ENCODE data around the gene PDE10A.
"Not testable (repeated sequence)": the region's sequence is repeated elsewhere in the genome, so short reads cannot be mapped to it uniquely, and the experiment has no call there.

The PDE10A gene

GRCh38 chr6:165548450-165548849 lies 114.6 kb downstream of the PDE10A start:
- H3K27ac Mint-ChIP-seq = no peak overlapping the region
- H3K4me3 Mint-ChIP-seq = no peak overlapping the region
- ATAC-seq = no peak
- DNase-seq (ENCODE audit: low spot score in 2 of 2) = no peak
- H3K4me1 Mint-ChIP-seq = no peaks in the 10 kb centered on the region
- peaks cover 6% of the 10 kb centered on the region for H3K9me3 Mint-ChIP-seq
- H3K36me3 Mint-ChIP-seq = no peaks in the 10 kb centered on the region

GRCh38 chr6:165545806-165546205 lies 117.2 kb downstream of the PDE10A start:
- ATAC-seq (no peak), DNase-seq (ENCODE audit: low spot score in 2 of 2) (no peak)
- no peak overlapping the region for H3K27ac Mint-ChIP-seq
- H3K4me3 Mint-ChIP-seq = no peak overlapping the region
- H3K4me1 Mint-ChIP-seq = no peaks in the 10 kb centered on the region
- H3K9me3 Mint-ChIP-seq = peaks cover 6% of the 10 kb centered on the region
- no peaks in the 10 kb centered on the region for H3K36me3 Mint-ChIP-seq

- Mint-ChIP-seq H3K36me3 (no peaks in the 10 kb centered on the region), H3K27ac (no peak overlapping the region), H3K4me3 (no peak overlapping the region), H3K9me3 (peaks cover 6% of the 10 kb centered on the region), H3K4me1 (no peaks in the 10 kb centered on the region)
- ATAC-seq (no peak), DNase-seq (ENCODE audit: low spot score in 2 of 2) (no peak)
Observed at GRCh38 chr6:165543781-165544180, 119.3 kb downstream of the PDE10A start.

- Mint-ChIP-seq H3K36me3 (no peaks in the 10 kb centered on the region), H3K4me1 (no peaks in the 10 kb centered on the region), H3K27ac (no peak overlapping the region), H3K4me3 (no peak overlapping the region), H3K9me3 (peaks cover 4% of the 10 kb centered on the region)
- DNase-seq (ENCODE audit: low spot score in 2 of 2) = no peak
- no peak for ATAC-seq
Observed at GRCh38 chr6:165536911-165537310, 126.1 kb downstream of the PDE10A start.

GRCh38 chr6:165519316-165519715 lies 143.7 kb downstream of the PDE10A start:
- no peak overlapping the region for H3K4me3 Mint-ChIP-seq
- ATAC-seq (no peak), DNase-seq (ENCODE audit: low spot score in 2 of 2) (no peak)
- H3K9me3 Mint-ChIP-seq = peaks cover 10% of the 10 kb centered on the region
- no peaks in the 10 kb centered on the region for H3K4me1 Mint-ChIP-seq
- H3K27ac Mint-ChIP-seq = no peak overlapping the region
- no peaks in the 10 kb centered on the region for H3K36me3 Mint-ChIP-seq

GRCh38 chr6:165515963-165516624 lies 146.9 kb downstream of the PDE10A start:
- no peaks in the 10 kb centered on the region for H3K4me1 Mint-ChIP-seq
- peaks cover 5% of the 10 kb centered on the region for H3K9me3 Mint-ChIP-seq
- no peaks in the 10 kb centered on the region for H3K36me3 Mint-ChIP-seq
- DNase-seq (ENCODE audit: low spot score in 2 of 2) (no peak), ATAC-seq (no peak)
- no peak overlapping the region for H3K27ac Mint-ChIP-seq
- no peak overlapping the region for H3K4me3 Mint-ChIP-seq

GRCh38 chr6:165514621-165515020 lies 148.4 kb downstream of the PDE10A start:
- H3K4me1 Mint-ChIP-seq = no peaks in the 10 kb centered on the region
- DNase-seq (ENCODE audit: low spot score in 2 of 2) (no peak), ATAC-seq (no peak)
- no peak overlapping the region for H3K27ac Mint-ChIP-seq
- no peaks in the 10 kb centered on the region for H3K36me3 Mint-ChIP-seq
- H3K9me3 Mint-ChIP-seq = peaks cover 4% of the 10 kb centered on the region
- no peak overlapping the region for H3K4me3 Mint-ChIP-seq

- peak; percentile 40 for ATAC-seq
- DNase-seq (ENCODE audit: low spot score in 2 of 2) = no peak
- no peaks in the 10 kb centered on the region for H3K36me3 Mint-ChIP-seq
- H3K4me3 Mint-ChIP-seq = no peak overlapping the region
- no peaks in the 10 kb centered on the region for H3K4me1 Mint-ChIP-seq
- no peak overlapping the region for H3K27ac Mint-ChIP-seq
- peaks cover 4% of the 10 kb centered on the region for H3K9me3 Mint-ChIP-seq
Observed at GRCh38 chr6:165511807-165512206, 151.2 kb downstream of the PDE10A start.

GRCh38 chr6:165508321-165508869 lies 154.6 kb downstream of the PDE10A start:
- Mint-ChIP-seq H3K27ac (no peak overlapping the region), H3K4me3 (no peak overlapping the region), H3K9me3 (no peaks in the 10 kb centered on the region), H3K36me3 (no peaks in the 10 kb centered on the region), H3K4me1 (no peaks in the 10 kb centered on the region)
- DNase-seq (ENCODE audit: low spot score in 2 of 2) (no peak), ATAC-seq (no peak)

- H3K36me3 Mint-ChIP-seq = no peaks in the 10 kb centered on the region
- no peak for ATAC-seq
- no peak overlapping the region for H3K4me3 Mint-ChIP-seq
- peaks cover 4% of the 10 kb centered on the region for H3K9me3 Mint-ChIP-seq
- H3K27ac Mint-ChIP-seq = no peak overlapping the region
- no peaks in the 10 kb centered on the region for H3K4me1 Mint-ChIP-seq
- no peak for DNase-seq (ENCODE audit: low spot score in 2 of 2)
Observed at GRCh38 chr6:165506657-165507056, 156.4 kb downstream of the PDE10A start.

GRCh38 chr6:165500214-165500907 lies 162.7 kb downstream of the PDE10A start:
- not testable (repeated sequence) for H3K9me3 Mint-ChIP-seq; H3K27ac Mint-ChIP-seq; H3K36me3 Mint-ChIP-seq; H3K4me3 Mint-ChIP-seq; H3K4me1 Mint-ChIP-seq; DNase-seq (ENCODE audit: low spot score in 2 of 2); ATAC-seq

- Mint-ChIP-seq H3K27ac (no peak overlapping the region), H3K36me3 (no peaks in the 10 kb centered on the region), H3K9me3 (peaks cover 7% of the 10 kb centered on the region), H3K4me1 (no peaks in the 10 kb centered on the region), H3K4me3 (no peak overlapping the region)
- ATAC-seq = no peak
- DNase-seq (ENCODE audit: low spot score in 2 of 2) = no peak
Observed at GRCh38 chr6:165497472-165497871, 165.6 kb downstream of the PDE10A start.

GRCh38 chr6:165488624-165489295 lies 174.3 kb downstream of the PDE10A start:
- no peak overlapping the region for H3K27ac Mint-ChIP-seq
- no peak for DNase-seq (ENCODE audit: low spot score in 2 of 2)
- H3K4me3 Mint-ChIP-seq = no peak overlapping the region
- H3K9me3 Mint-ChIP-seq = peaks cover 5% of the 10 kb centered on the region
- ATAC-seq = no peak
- no peaks in the 10 kb centered on the region for H3K36me3 Mint-ChIP-seq
- no peaks in the 10 kb centered on the region for H3K4me1 Mint-ChIP-seq

GRCh38 chr6:165487950-165488349 lies 175.1 kb downstream of the PDE10A start:
- no peak for DNase-seq (ENCODE audit: low spot score in 2 of 2)
- no peak overlapping the region for H3K4me3 Mint-ChIP-seq
- H3K27ac Mint-ChIP-seq = no peak overlapping the region
- peaks cover 5% of the 10 kb centered on the region for H3K9me3 Mint-ChIP-seq
- no peak for ATAC-seq
- H3K4me1 Mint-ChIP-seq = no peaks in the 10 kb centered on the region
- no peaks in the 10 kb centered on the region for H3K36me3 Mint-ChIP-seq

- peaks cover 5% of the 10 kb centered on the region for H3K9me3 Mint-ChIP-seq
- H3K36me3 Mint-ChIP-seq = no peaks in the 10 kb centered on the region
- H3K4me1 Mint-ChIP-seq = no peaks in the 10 kb centered on the region
- H3K27ac Mint-ChIP-seq = no peak overlapping the region
- ATAC-seq (no peak), DNase-seq (ENCODE audit: low spot score in 2 of 2) (no peak)
- H3K4me3 Mint-ChIP-seq = no peak overlapping the region
Observed at GRCh38 chr6:165487347-165487746, 175.7 kb downstream of the PDE10A start.
